HG02588 (cell line): ENCODE measurements around the gene SH3PXD2A.

Experiments
- ATAC-seq: cut with Tn5 transposase; IDR thresholded peaks from one replicate; pipeline ENCODE4 v1.9.1; 2021; ENCODE audit warnings: mild to moderate bottlenecking, moderate library complexity; ENCODE audit not compliant: unreplicated experiment

The SH3PXD2A gene

GRCh38 chr10:103553743-103554487, 301.5 kb downstream of the SH3PXD2A start:
- ATAC-seq, result no peak

GRCh38 chr10:103552856-103553742, 302.3 kb downstream of the SH3PXD2A start:
- ATAC-seq, result no peak

GRCh38 chr10:103551619-103552602, 303.5 kb downstream of the SH3PXD2A start:
- no peak for ATAC-seq

GRCh38 chr10:103550229-103550628, 305.1 kb downstream of the SH3PXD2A start:
- no peak for ATAC-seq

GRCh38 chr10:103549349-103549685, 306.1 kb downstream of the SH3PXD2A start:
- no peak for ATAC-seq

DNA sequence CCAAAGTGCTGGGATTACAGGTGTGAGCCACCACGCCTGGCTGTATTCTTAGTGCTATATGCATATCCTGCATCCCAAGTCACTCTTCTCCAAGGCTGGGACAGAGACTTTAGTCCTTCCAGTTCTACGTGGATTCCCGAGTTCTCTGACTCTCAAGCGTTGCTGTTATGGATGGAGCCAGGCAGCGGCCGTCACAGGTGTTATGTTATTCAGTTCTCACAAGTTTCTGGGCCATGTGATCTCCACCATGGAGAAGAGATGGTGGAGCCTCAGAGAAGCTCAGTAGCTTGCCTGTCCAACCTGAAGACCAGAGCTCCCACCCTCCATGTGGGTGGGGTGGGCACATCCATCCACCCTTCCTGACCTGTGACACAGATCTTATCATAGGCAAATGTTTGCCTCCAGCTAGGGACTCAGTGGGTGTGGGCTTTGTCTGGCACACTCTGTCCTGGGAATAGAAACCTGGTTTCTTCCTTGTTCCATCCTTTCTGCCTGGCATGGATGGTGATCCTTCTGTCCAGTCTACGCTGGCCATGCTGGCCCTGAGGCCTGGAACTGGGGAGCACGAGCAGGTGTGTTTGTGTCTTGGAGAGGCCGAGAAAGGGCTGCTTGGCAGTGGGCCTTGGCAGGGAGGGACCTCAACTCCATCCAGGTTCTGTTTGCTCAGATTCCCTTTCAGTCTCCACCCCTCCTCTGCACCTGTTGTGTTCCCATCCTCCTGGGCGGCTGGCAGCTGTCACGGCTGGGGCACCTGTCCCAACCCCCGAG, 306.6 kb downstream of the SH3PXD2A start:
- no peak for ATAC-seq

DNA sequence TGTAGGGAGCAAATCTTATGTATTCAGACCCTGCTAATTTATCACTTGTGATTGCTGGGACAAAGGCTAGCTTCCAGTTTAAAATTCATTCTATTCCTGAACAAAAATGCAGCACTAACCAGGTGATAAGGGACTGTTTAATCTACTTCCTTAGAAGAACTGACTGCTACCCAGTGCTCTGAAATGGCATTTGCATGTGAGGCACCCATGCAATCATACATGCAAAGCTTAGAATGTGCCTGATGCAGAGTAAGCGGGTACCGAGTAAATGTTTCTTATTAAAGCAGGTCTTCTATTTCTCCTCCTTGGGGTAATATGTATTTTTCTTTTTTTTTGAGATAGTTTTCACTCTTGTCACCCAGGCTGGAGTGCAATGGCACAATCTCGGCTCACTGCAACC, 307.4 kb downstream of the SH3PXD2A start:
- no peak for ATAC-seq

GRCh38 chr10:103547391-103547946, 307.9 kb downstream of the SH3PXD2A start:
- ATAC-seq, result no peak

DNA sequence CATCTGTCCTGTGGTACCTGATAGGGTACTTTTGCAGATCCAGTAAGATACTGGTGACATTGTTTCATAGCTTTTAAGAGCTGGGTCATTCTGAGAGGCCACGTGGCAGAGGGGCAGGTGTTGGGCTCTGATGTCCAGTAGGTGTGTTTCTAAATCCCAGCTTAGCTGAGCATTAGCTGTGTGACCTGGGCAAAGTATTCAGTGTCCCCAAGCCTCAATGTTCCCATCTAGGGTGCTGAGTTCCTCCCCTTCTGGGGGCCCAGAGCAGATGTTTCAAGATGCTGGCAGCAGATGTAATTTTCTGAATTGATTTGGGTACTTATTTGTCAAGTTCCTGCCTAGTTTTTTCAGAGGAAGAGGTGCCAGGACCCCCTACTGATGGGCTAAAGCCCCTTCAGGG, 309.0 kb downstream of the SH3PXD2A start:
- ATAC-seq, result no peak

- ATAC-seq, result no peak
Measured at GRCh38 chr10:103545771-103546281, 309.6 kb downstream of the SH3PXD2A start.

DNA sequence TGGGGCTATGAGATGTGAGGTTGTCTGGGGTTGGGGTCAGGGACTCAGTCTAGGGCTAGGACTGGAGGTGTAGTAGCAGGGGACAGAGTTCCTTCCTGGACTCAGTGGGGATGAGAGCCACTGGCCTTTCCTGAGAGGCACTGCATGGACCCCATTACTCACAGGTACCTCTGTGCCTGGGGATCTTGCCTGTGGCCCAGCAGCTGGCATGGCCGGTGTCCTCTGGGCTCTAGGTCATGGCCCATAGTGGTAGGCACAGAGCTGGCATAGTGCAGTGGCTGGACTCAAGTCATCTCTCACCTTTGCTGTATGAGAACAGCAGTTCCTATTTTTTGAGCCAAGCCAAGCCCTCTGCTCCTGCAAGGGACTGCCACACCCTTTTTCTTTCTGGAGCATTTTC, 310.0 kb downstream of the SH3PXD2A start:
- ATAC-seq, result no peak

DNA sequence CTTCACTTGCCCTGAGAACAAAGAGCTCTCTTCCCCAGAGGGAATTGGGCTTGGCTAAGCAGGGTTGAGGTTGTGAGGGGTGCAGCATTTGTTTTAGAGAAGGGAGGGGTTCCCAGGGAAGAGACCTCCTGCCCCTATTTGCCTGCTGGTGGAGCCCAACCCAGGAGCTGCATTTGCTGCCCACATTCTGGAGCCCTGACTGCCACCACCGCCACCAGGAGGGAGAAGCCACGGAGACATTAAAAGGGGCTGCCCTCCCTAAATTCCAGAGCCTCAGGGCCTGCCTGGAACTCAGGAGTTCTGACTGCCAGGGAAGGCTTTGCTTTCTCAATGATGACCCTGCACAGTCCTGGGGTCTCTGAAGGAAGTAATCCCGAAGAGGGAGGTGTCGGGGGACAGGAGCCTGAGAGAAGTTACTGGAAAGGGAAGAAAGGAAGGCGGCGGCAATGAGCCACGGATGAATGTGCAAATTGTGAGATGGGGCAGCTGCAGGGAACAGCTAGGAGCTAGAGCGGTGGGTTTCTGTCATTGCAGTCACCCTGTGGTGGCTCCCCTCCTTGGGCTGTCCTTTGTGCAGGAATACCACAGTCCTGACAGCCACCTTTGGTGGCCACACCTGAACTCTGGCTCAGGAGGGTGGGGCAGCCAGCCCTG, 310.6 kb downstream of the SH3PXD2A start:
- ATAC-seq, result no peak
